Testis (tissue), 3 donors: ENCODE results near the gene CARD19. TPM values are rescaled to one million over a fixed set of nuclear protein-coding genes. Genes with fewer than 3 reads are reported as not detected.

Experiments used
- DNase-seq: peaks from one replicate; pipeline ENCODE4 v3.0.0-alpha.2; 2019
- H3K27ac ChIP-seq, 2 donors: fragments of 200-600 bp; sonication (generic); one replicate each; pipeline ENCODE4 v1.5.1; 2019
- H3K27me3 ChIP-seq: fragments of 200-600 bp; sonication (generic); one replicate; pipeline ENCODE4 v1.5.1; 2019
- H3K36me3 ChIP-seq: fragments of 200-600 bp; sonication (generic); one replicate; pipeline ENCODE4 v1.5.1; 2017; ENCODE audit warnings: low read depth; ENCODE audit errors: missing control alignments
- H3K4me1 ChIP-seq: fragments of 200-600 bp; sonication (generic); one replicate; pipeline ENCODE4 v1.5.1; 2019
- H3K4me3 ChIP-seq, 2 donors: fragments of 200-600 bp; sonication (generic); one replicate each; pipeline ENCODE4 v1.5.1; 2017 to 2019
- H3K9me3 ChIP-seq: fragments of 200-600 bp; sonication (generic); one replicate; pipeline ENCODE4 v1.5.1; 2017
- CTCF ChIP-seq, 3 experiments: fragments of 450-650 bp in 2 of 3; fragments of 200-600 bp in 1 of 3; sonication (generic) in 1 of 3; IDR thresholded peaks; one replicate each; pipeline ENCODE4 v1.5.1; 2016 to 2019; ENCODE audit warnings: antibody characterized with exemption in 3 of 3, mild to moderate bottlenecking in 2 of 3, moderate library complexity in 1 of 3
- POLR2A ChIP-seq: fragments of 450-650 bp; IDR thresholded peaks from one replicate; pipeline ENCODE4 v1.6.1; 2017; ENCODE audit warnings: antibody characterized with exemption, mild to moderate bottlenecking, moderate library complexity
- WGBS, 2 donors: methylation state at CpG; one replicate each; pipeline ENCODE4 v1.1.5; 2018; 5-methylcytosine and 5-hydroxymethylcytosine counted together
- intact Hi-C: fragments of 100-400 bp; cut with DNase I; formaldehyde crosslinking; loops from one replicate; pipeline ENCODE4 v1.15.1; 2023; ENCODE audit warnings: low total_unique reads
- polyA plus RNA-seq: library from polyadenylated mRNA; stranded (reverse); fragments of 350-450 nt; fragmentation: Illumina TruSeq; extraction: RNeasy Lipid Tissue Mini Kit (QIAGEN cat#74804); gene quantifications from one replicate; pipeline ENCODE4 v1.2.3, GENCODE V29; 2014; ENCODE audit warnings: low read depth, low replicate concordance; ENCODE audit not compliant: insufficient read depth
- total RNA-seq, 2 donors: library from RNA; depleted of rRNA; stranded (reverse); fragments of >200 nt; gene quantifications; one replicate each; pipeline ENCODE4 v1.2.3, GENCODE V29; 2016

The CARD19 gene
- total and polyA plus RNA-seq, 3 donors from 2014 or later = 99.4 to 147 (median 138) TPM

GRCh38 chr9:93124793-93125192 lies 28.8 kb downstream of the CARD19 start:
- H3K36me3 ChIP-seq = no peaks in the 10 kb centered on the region
- H3K27ac ChIP-seq = no peak overlapping the region
- DNase-seq = peak; percentile 12

GRCh38 chr9:93125331-93125894 lies 29.4 kb downstream of the CARD19 start:
- WGBS, 2 donors = 94 to 96% methylated on average over 9 to 10 of the region's 10 CpGs
- no peaks in the 10 kb centered on the region for H3K36me3 ChIP-seq
- H3K4me1 ChIP-seq = peaks cover 48% of the 10 kb centered on the region
- H3K4me3 ChIP-seq = no peak overlapping the region
- no peak for TF ChIP-seq POLR2A
- TF ChIP-seq CTCF (IDR thresholded peaks at IDR 0.05) = no peak
- peak; percentile 10 for DNase-seq
- intact Hi-C loops = no loop called here
- no peaks in the 10 kb centered on the region for H3K9me3 ChIP-seq
- no peak overlapping the region for H3K27ac ChIP-seq
- no peaks in the 10 kb centered on the region for H3K27me3 ChIP-seq

More at GRCh38 chr9:93124793-93125192, 28.8 kb downstream of the CARD19 start:
- Histone ChIP-seq H3K9me3 (no peaks in the 10 kb centered on the region), H3K27me3 (no peaks in the 10 kb centered on the region), H3K4me3 (no peak overlapping the region), H3K4me1 (peaks cover 48% of the 10 kb centered on the region)
- no peak for TF ChIP-seq CTCF (IDR thresholded peaks at IDR 0.05)
- no peak for TF ChIP-seq POLR2A
- 91 to 94% methylated on average over 13 to 16 of the region's 16 CpGs for WGBS, 2 donors
- intact Hi-C loops = no loop called here

- Histone ChIP-seq H3K27ac (peak overlapping the region; percentile 44 to 67), H3K27me3 (no peaks in the 10 kb centered on the region), H3K36me3 (no peaks in the 10 kb centered on the region), H3K4me1 (peaks cover 50% of the 10 kb centered on the region), H3K4me3 (no peak overlapping the region), H3K9me3 (no peaks in the 10 kb centered on the region)
- intact Hi-C loops = no loop called here
- WGBS, 2 donors = 84 to 87% methylated on average over 17 to 23 of the region's 23 CpGs
- DNase-seq = no peak
- TF ChIP-seq CTCF (IDR thresholded peaks at IDR 0.05) = no peak
- no peak for TF ChIP-seq POLR2A
Observed at GRCh38 chr9:93126151-93126781, 30.2 kb downstream of the CARD19 start.

GRCh38 chr9:93126825-93127368 lies 30.9 kb downstream of the CARD19 start:
- DNase-seq = peak; percentile 55
- 38 to 58% methylated on average over 11 to 17 of the region's 18 CpGs for WGBS, 2 donors
- no peak overlapping the region for H3K4me3 ChIP-seq
- peaks cover 55% of the 10 kb centered on the region for H3K4me1 ChIP-seq
- H3K27me3 ChIP-seq = no peaks in the 10 kb centered on the region
- intact Hi-C loops = no loop called here
- no peaks in the 10 kb centered on the region for H3K9me3 ChIP-seq
- H3K36me3 ChIP-seq = no peaks in the 10 kb centered on the region
- TF ChIP-seq CTCF (IDR thresholded peaks at IDR 0.05) (no peak), POLR2A (no peak)
- H3K27ac ChIP-seq = peak overlapping the region; percentile 44 to 67
